HG03103 (cell line): ENCODE results near the gene FILIP1.
A peak's percentile ranks its signal among the peaks of the same experiment; 100 is the strongest.

Source experiments
- ATAC-seq: cut with Tn5 transposase; IDR thresholded peaks from one replicate; pipeline ENCODE4 v1.9.1; 2021; ENCODE audit warnings: low read depth; ENCODE audit not compliant: unreplicated experiment

FILIP1 gene

DNA sequence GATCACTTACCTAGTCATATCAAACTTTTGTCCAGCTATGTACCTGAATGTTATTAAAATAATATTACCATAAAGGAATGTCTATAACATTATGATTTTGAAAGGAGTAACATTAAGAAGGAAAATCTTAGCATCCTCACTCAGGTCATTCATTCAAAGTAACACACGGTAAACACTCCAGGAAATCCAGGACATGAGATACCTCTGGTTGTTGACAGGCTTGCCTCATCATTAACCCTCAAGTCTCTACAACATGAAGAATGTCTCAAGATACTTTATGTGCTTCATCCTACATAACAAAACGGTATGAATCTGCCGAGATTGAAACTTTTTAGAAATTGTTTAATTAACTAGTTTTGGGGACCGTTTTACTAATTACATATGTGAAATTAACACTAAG is 690 bp upstream of the FILIP1 start:
- ATAC-seq = no peak

DNA sequence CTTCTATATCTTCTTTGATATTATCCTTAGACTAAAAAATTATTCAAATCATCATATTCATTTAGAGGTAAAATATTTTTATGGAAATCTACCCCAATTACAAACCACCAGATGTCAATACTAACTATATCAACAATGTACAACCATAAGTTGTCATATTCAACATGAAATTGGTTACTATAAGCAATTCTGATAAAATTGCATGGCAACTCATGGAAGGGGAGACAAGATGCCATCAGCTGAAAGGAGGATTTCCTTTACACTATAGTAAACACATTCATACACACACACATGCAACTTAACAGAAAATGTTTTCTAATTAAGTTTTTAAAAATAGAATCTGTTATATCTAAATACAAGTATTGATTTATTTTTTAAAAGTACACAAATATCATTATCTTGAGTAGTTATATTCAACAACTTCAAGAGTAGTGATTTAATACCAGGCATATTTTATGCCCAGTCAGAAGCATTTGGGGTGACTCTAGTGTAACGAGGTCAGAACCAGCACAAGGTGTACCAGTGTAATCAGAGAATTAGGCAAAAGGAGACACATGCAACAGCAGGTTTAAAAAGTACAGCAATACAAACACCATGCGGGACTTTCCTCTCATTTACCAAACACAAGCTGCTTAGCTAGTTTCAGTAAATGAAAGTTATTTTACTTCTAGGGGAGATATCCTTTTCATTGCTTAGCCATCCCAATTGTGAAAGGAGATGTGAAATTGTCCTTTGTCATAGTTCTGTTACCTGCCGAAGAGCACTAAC is 1.0 kb downstream of the FILIP1 start:
- ATAC-seq = peak; percentile 25

DNA sequence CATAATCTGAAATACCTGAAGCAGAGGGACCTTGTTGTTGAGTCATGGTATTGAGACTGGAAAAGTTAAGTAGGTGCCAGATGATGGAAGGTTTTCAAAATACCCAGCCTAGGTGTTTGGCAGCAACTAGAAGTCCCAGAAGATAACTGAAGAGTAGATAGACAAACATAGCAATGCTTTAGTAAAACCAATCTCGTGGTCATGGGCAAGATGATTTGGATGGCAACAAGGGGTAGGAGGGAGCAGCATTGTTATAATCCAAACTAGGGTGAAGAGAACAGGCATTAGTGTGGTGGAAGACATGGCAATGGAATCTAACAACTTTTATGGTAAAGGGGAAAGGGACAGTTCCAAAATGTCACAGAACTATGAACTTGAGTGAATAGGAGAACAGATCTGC is 2.3 kb downstream of the FILIP1 start:
- no peak for ATAC-seq

GRCh38 chr6:75490706-75491105 is 2.9 kb downstream of the FILIP1 start:
- no peak for ATAC-seq

DNA sequence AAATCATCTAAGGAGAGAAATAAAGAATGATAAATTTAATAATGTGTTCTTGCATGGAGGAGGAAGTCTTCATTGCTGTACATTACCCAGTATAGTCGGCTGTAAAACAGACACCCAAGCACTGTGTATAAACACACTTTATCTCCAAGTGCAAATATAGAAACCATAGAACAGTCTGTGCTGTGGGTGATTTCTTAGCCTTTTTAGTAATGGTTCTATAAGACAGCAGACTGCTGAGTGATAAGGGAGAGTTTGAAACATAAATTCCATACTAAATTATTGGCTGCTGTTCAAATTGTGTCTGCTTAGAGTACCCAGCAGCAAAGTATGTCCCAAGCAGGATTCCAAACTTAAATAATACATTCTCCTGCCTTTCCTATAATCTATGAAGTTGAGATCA is 4.6 kb downstream of the FILIP1 start:
- ATAC-seq = no peak

GRCh38 chr6:75488033-75488432 is 5.6 kb downstream of the FILIP1 start:
- no peak for ATAC-seq

- ATAC-seq = no peak
These were observed 6.6 kb downstream of the FILIP1 start for GRCh38 chr6:75486850-75487518.

- no peak for ATAC-seq
These were observed 9.1 kb downstream of the FILIP1 start for GRCh38 chr6:75484535-75484934.

- ATAC-seq = no peak
These were observed 10.3 kb downstream of the FILIP1 start for GRCh38 chr6:75483136-75483952.

DNA sequence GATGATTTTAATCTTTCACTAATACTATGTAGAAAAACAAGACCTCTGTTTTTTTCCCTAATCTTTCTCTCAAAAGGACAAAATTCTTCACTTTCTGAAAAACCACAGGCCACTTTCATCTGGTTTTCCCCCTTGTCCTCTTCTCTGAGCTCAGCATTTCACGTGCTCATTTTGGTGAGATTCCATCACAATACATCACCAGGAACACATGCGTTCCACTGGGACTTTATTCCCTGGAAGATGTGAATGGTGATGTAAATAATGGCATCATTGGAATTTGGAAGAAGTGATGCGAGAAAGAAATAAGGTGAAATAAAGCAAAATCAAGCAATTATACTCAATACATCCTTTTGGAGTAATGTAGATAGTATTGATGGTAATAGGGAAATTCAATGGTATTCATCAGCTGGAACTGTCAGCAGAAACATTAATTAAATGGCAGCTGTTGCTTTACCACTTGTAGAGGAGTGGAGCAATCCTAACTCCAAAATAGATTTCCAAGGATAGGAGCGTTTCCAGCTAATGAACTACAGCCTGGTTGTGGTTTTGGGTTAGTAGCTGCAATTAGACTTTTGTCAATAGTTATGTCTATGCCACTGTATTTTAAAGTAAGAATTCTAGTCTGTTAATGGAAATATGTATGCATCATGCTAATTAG is 11.5 kb downstream of the FILIP1 start:
- no peak for ATAC-seq

GRCh38 chr6:75481394-75481793 is 12.2 kb downstream of the FILIP1 start:
- ATAC-seq = no peak

GRCh38 chr6:75480425-75480824 is 13.2 kb downstream of the FILIP1 start:
- no peak for ATAC-seq

- no peak for ATAC-seq
These were observed 13.9 kb downstream of the FILIP1 start for GRCh38 chr6:75479712-75480111.

DNA sequence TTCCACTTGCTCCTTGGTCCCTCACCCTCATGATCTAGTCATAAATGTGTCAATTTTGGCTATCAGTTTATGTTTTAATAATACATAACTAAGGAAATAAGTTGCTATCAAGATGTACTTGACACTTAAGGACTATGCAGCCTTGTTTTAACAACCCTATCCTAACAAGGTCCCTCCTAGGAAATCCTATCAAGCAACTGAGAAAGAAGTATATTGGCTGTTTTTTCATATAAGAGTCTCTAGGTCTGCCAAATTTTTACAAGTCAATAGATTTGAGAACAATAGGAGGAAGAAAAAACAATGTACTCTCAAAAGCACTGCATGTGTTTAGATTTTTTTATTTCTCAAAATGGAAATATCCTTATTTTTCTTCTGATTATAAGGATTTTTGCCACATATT is 14.7 kb downstream of the FILIP1 start:
- ATAC-seq = no peak

DNA sequence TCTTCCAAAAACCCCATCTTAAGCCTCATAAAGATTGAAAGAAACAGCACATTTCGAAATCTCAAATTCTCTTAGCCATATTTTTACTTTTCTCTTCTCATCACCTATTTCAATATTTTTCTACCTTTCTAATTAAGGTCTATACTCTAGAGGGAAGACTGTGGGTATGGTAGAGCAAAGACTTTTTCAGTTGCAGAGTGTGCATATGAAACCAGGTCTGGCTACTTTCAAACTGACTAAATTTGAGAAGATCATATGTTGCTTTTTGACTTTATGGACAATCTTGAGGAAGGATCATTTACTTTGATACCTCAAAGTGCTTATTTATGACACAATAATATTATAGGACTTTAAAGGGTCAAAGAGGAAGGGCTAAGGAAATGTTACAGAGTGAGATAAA is 20.7 kb downstream of the FILIP1 start:
- peak; percentile 73 for ATAC-seq

DNA sequence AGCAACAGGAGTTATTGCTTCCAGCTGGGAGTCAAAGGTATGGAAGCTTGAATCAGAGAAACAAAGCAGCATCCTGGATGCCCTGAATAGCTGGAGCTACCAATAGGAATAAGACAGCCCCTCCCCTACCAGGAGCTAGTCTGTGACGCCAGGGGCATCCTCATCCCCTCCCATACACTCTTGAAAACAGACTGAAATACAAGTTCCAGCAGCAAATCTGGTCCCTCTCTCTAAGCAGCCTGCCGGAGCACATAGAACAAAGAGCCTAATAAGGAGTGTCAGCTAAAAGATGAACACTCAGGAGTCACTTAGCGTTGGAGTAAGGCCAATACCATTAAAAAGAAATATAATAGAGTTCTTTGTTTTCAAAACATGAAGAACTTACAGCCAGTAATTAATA is 25.6 kb downstream of the FILIP1 start:
- ATAC-seq = no peak

DNA sequence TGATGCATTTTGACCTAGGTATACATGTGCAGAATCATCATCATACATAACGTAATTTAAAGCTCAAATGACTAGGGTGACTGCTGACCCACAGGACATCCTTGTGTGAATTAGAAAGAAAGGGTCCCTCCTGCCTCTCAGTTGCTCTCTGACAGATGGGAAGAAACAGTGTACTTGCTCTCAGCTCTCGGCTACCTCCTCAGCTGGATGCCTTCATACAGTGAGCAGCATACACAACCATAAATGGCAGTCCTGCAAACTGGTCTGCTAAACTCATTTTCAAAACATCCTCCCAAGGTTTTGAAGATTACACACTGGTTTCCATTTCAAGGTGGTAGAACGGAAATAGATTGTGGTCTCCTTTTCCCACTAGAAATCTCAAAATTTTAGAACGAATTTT is 26.3 kb downstream of the FILIP1 start:
- ATAC-seq = no peak

DNA sequence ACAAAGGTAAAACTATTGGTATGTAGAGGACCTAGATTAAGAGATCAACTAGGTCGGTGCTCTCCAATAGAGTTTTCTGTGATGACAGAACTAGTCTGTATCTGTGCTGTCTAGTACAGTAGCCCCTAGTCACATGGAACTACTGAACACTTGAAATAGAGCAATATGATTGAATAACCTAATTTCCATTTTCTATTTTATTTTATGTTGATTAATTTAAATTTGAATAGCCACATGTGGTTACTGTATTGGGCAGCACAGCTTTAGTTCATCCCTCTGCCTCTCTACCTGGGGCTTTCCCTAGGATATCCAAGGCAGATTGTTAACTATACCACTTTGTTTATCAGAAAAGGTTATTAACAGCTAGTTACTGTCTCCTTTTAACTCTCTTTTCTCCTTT is 27.0 kb downstream of the FILIP1 start:
- no peak for ATAC-seq

DNA sequence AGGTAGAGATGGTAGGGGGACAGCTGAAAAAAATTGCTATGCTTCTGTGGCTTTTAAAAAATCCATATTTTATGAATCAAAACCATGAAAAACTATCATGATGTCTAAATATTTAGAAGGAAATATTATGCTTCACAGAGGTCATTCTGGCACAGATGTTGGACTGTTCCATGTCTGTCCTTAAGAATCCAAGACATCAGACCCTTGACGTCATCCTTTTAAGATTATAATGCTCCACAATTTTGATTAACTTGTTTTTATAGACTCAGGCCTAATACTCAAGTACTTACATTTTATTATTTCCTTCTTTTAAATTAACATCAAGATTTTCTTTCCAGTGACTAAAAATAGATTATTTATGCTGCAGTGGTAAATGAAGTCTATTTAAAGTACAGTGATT is 29.7 kb downstream of the FILIP1 start:
- no peak for ATAC-seq

- ATAC-seq = no peak
These were observed 30.5 kb downstream of the FILIP1 start for GRCh38 chr6:75463061-75463460.

DNA sequence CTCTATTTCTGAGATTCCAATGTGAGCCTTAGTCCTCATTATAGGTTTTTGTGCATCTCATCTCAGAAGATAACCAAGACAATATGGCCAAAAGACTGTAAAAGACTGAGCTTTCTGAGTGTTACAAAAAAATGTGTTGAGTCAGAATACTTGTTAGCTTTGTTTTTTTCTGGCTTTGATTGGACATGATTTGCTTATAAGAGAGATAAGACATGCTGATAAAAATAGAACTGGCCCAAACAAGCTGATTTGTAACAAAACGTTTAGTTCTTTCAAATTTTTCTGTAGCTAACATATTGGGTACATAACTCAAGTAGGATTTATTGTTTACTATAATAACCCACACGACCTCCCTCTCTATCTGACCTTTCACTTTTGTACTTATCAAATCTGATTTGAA is 32.9 kb downstream of the FILIP1 start:
- ATAC-seq = no peak
